ENCODE data around the gene RAD51B. TPM values are rescaled to one million over a fixed set of nuclear protein-coding genes. Genes with fewer than 3 reads are reported as not detected.

Gene RAD51B
- total RNA-seq, 1 experiment from 2014 or later = 29.9 TPM

GRCh38 chr14:68065322-68065721 lies 245.7 kb downstream of the RAD51B start:
- no peak for TF ChIP-seq EZH2 (IDR thresholded peaks at IDR 0.05; ENCODE audit: low read depth)
- TF ChIP-seq, protein P1, sequence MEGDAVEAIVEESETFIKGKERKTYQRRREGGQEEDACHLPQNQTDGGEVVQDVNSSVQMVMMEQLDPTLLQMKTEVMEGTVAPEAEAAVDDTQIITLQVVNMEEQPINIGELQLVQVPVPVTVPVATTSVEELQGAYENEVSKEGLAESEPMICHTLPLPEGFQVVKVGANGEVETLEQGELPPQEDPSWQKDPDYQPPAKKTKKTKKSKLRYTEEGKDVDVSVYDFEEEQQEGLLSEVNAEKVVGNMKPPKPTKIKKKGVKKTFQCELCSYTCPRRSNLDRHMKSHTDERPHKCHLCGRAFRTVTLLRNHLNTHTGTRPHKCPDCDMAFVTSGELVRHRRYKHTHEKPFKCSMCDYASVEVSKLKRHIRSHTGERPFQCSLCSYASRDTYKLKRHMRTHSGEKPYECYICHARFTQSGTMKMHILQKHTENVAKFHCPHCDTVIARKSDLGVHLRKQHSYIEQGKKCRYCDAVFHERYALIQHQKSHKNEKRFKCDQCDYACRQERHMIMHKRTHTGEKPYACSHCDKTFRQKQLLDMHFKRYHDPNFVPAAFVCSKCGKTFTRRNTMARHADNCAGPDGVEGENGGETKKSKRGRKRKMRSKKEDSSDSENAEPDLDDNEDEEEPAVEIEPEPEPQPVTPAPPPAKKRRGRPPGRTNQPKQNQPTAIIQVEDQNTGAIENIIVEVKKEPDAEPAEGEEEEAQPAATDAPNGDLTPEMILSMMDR (conservative IDR thresholded peaks at IDR 0.05) = no peak
- Histone ChIP-seq H4K20me1 (ENCODE audit: insufficient read depth) (no peaks in the 10 kb centered on the region), H3K27ac (no peak overlapping the region), H3K4me3 (no peak overlapping the region), H2AFZ (no peak overlapping the region), H3K27me3 (ENCODE audit: insufficient read depth, low read depth) (no peaks in the 10 kb centered on the region), H3K9me2 (ENCODE audit: insufficient read depth) (no peaks in the 10 kb centered on the region), H3K4me2 (no peak overlapping the region), H3K4me1 (replicated peaks; ENCODE audit: insufficient read depth) (no peaks in the 10 kb centered on the region), H3K79me2 (ENCODE audit: low read depth) (no peaks in the 10 kb centered on the region), H3K36me3 (ENCODE audit: low read depth) (no peaks in the 10 kb centered on the region), H3F3A (ENCODE audit: insufficient read depth, low read depth) (no peaks in the 10 kb centered on the region), H3K9me3 (ENCODE audit: insufficient read depth, low read depth) (peaks cover 3% of the 10 kb centered on the region; the same call in 1 of the 2 replicates)
- intact Hi-C loops (cut with micrococcal nuclease; ENCODE audit: unreplicated experiment) = no loop called here
- ChIA-PET CTCF (no interaction called here), POLR2A (ENCODE audit: unreplicated experiment) (no interaction called here)
- BruUV-seq (replicated peaks) = no TSS peak
- DNase-seq = no peak

DNA sequence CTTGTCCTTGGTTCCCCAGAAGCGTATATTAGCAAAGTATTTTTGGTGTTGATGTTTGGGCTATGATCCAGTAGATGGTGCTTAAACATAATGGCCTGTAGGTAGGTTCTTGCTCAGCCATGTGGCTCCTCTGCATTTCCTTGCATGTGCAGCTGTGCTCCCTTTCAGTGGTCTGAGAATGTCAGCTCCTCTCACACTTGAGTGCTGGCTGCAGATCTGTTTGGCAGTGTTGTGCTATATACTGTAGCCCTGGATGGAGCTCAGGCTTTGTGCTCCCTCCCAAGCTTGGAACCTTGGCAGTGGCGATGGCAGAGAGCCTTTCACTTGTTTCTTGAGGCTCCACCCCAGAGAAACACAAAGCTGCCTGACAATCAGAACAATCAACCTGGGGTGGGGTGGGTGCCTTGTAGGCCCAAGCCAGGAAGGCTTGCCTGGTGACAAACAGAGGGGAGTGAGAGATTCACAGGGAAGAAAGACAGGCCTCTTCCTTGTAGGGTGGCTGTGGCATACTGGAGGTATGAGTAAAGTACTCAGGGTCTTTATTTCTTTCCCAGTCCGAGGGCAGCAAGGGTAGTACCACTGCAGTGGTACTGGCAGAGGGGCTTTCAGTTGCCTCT lies 255.3 kb downstream of the RAD51B start:
- no peak for DNase-seq
- H3K4me2 ChIP-seq = no peak overlapping the region
- no peak for TF ChIP-seq EZH2 (IDR thresholded peaks at IDR 0.05; ENCODE audit: low read depth)
- TF ChIP-seq, protein P1 (conservative IDR thresholded peaks at IDR 0.05) = no peak
- CTCF ChIA-PET = no interaction called here
- H2AFZ ChIP-seq = no peak overlapping the region
- H3K27me3 ChIP-seq (ENCODE audit: insufficient read depth, low read depth) = no peaks in the 10 kb centered on the region
- no TSS peak for BruUV-seq (replicated peaks)
- H3K79me2 ChIP-seq (ENCODE audit: low read depth) = no peaks in the 10 kb centered on the region
- intact Hi-C loops (cut with micrococcal nuclease; ENCODE audit: unreplicated experiment) = no loop called here
- peaks cover 13% of the 10 kb centered on the region; the same call in 1 of the 2 replicates for H3K4me1 ChIP-seq (replicated peaks; ENCODE audit: insufficient read depth)
- no peak overlapping the region for H3K27ac ChIP-seq
- no peaks in the 10 kb centered on the region for H3F3A ChIP-seq (ENCODE audit: insufficient read depth, low read depth)
- POLR2A ChIA-PET (ENCODE audit: unreplicated experiment) = no interaction called here
- H4K20me1 ChIP-seq (ENCODE audit: insufficient read depth) = no peaks in the 10 kb centered on the region
- 0 out of 2 replicates have a peak, but pooled peaks cover 6% of the 10 kb centered on the region for H3K9me3 ChIP-seq (ENCODE audit: insufficient read depth, low read depth)
- H3K36me3 ChIP-seq (ENCODE audit: low read depth) = no peaks in the 10 kb centered on the region
- H3K9me2 ChIP-seq (ENCODE audit: insufficient read depth) = no peaks in the 10 kb centered on the region
- no peak overlapping the region for H3K4me3 ChIP-seq

DNA sequence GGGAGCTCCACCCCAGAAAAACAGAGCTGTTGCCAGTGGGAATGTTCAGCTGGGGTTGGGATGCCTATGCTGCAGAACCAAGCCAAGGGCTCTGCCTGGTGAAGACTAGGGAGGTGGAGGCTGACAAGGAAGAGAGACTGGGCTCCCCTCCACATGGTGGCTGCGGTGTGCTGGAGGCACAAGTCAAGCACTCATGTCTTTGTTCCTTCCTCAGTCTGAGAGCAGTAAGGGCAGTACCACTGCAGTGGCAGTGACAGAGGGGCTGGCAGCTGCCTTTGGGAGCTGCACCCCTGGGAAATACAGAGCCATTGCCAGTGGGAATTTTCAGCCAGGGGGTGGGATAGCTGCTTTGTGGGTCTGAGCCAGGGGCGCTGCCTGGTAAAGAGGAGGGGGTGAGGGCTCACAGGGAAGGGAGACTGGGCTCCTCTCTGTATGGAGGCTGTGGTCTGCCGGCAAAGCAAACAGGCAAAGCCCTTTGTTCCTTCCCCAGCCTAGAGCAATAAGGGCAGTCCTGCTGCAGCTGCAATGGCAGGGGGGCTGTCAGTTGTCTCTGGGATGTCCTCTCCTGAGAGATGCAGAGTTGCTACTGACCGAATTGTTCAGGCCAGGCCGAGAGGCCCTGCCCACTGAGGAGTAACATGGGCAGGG lies 255.9 kb downstream of the RAD51B start:
- Histone ChIP-seq H3K79me2 (ENCODE audit: low read depth) (no peaks in the 10 kb centered on the region), H3K27ac (no peak overlapping the region), H3K9me2 (ENCODE audit: insufficient read depth) (no peaks in the 10 kb centered on the region), H4K20me1 (ENCODE audit: insufficient read depth) (no peaks in the 10 kb centered on the region), H3K4me1 (replicated peaks; ENCODE audit: insufficient read depth) (peaks cover 13% of the 10 kb centered on the region; the same call in 1 of the 2 replicates), H3K4me3 (no peak overlapping the region), H2AFZ (no peak overlapping the region), H3K9me3 (ENCODE audit: insufficient read depth, low read depth) (0 out of 2 replicates have a peak, but pooled peaks cover 6% of the 10 kb centered on the region), H3K36me3 (ENCODE audit: low read depth) (no peaks in the 10 kb centered on the region), H3K4me2 (no peak overlapping the region), H3F3A (ENCODE audit: insufficient read depth, low read depth) (no peaks in the 10 kb centered on the region), H3K27me3 (ENCODE audit: insufficient read depth, low read depth) (no peaks in the 10 kb centered on the region)
- ChIA-PET POLR2A (ENCODE audit: unreplicated experiment) (interaction anchor here (0.6 kb wide), 1 partner anchor 12 kb away, joined by 4 read pairs; no protein-coding TSS in a partner anchor), CTCF (no interaction called here)
- BruUV-seq (replicated peaks) = no TSS peak
- intact Hi-C loops (cut with micrococcal nuclease; ENCODE audit: unreplicated experiment) = no loop called here
- no peak for DNase-seq
- TF ChIP-seq, protein P1 (conservative IDR thresholded peaks at IDR 0.05) = no peak
- no peak for TF ChIP-seq EZH2 (IDR thresholded peaks at IDR 0.05; ENCODE audit: low read depth)
